Vagina (tissue), 2 donors: ENCODE data around the gene KCNJ1.

Experiments used
- CTCF ChIP-seq, 3 experiments: fragments of 450-650 bp in 2 of 3; fragments of 200-600 bp in 1 of 3; sonication (generic) in 1 of 3; IDR thresholded peaks; one replicate each; pipeline ENCODE4 v1.5.1; 2017 to 2019; ENCODE audit warnings: antibody characterized with exemption in 3 of 3, mild to moderate bottlenecking in 2 of 3, moderate library complexity in 2 of 3
- POLR2A ChIP-seq, 2 donors: fragments of 450-650 bp; IDR thresholded peaks; one replicate each; pipeline ENCODE4 v1.6.1; 2017; ENCODE audit warnings: antibody characterized with exemption in 2 of 2, mild to moderate bottlenecking in 2 of 2, moderate library complexity in 2 of 2
- POLR2AphosphoS5 ChIP-seq, 2 donors: sonication (generic); formaldehyde crosslinking; IDR thresholded peaks; one replicate each; pipeline ENCODE4 v1.9.0; 2017; ENCODE audit warnings: antibody characterized with exemption in 2 of 2, mild to moderate bottlenecking in 2 of 2, low read depth in 1 of 2; ENCODE audit not compliant: insufficient read depth in 1 of 2

- TF ChIP-seq CTCF (IDR thresholded peaks at IDR 0.05) (no peak), POLR2A (IDR thresholded peaks at IDR 0.05) (no peak), POLR2AphosphoS5 (IDR thresholded peaks at IDR 0.05; ENCODE audit: insufficient read depth in 1 of 2, low read depth in 1 of 2) (no peak)
Measured at GRCh38 chr11:128911239-128911638, 44.1 kb upstream of the KCNJ1 start.
